ENCODE measurements around the gene SLC15A4. TPM values are rescaled to one million over a fixed set of nuclear protein-coding genes. Genes with fewer than 3 reads are reported as not detected.

SLC15A4 gene
- total RNA-seq, 1 experiment from 2014 or later, result 29.1 TPM

DNA sequence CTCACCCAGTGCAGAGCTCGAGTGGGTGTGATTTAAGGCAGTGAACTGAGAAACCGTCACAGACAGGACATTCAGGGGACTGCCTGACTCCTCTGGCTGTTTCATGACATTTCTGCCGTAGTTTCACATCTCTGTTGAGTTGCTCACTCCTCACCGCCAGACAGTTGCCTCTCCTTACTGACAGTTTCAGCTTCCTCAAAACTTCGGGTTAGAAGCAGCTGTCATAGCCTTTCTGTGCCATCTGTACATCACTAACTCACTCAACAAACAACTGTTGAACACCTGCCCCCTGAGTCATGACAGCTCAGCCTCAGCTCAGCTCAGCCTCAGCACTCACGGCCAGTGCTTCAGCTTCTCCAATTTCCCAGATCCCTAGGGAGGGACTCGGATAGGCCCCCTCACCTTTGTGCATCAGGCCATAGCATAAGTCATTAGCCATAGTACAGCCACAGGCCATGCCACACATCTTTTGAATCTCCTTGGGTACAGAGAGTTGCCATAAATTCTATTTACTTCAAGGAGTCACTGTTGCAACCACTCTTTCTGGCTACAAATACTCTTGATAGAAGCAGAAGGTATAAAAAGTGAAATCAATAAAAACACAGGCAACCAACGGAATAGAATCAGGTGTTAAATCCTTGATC is 6.2 kb upstream of the SLC15A4 start:
- Histone ChIP-seq H3K4me3 (ENCODE audit: low read depth in 2 of 2, low read length in 2 of 2) (no peak overlapping the region), H3K36me3 (ENCODE audit: control insufficient read depth, insufficient read depth, low read length) (no peaks in the 10 kb centered on the region), H3K27me3 (ENCODE audit: control insufficient read depth, insufficient read depth, low read length) (no peaks in the 10 kb centered on the region), H3K27ac (ENCODE audit: low read length) (no peak overlapping the region), H3K4me1 (ENCODE audit: control insufficient read depth, insufficient read depth, low read length) (no peaks in the 10 kb centered on the region), H3K9me3 (ENCODE audit: control insufficient read depth, insufficient read depth, low read depth, low read length) (no peaks in the 10 kb centered on the region; the same call in 1 of the 2 replicates)
- no peak for ATAC-seq
- intact Hi-C loops (cut with micrococcal nuclease; ENCODE audit: unreplicated experiment) (no loop called here), in situ Hi-C loops (cut with HindIII; ENCODE audit: low pct_unique_long_range_greater_than_20kb, low sequenced_read_pairs) (no loop called here)
- no TSS peak for BruUV-seq (replicated peaks)
- DNase-seq (ENCODE audit: low read depth, low spot score), result no peak
- TF ChIP-seq, protein P1, sequence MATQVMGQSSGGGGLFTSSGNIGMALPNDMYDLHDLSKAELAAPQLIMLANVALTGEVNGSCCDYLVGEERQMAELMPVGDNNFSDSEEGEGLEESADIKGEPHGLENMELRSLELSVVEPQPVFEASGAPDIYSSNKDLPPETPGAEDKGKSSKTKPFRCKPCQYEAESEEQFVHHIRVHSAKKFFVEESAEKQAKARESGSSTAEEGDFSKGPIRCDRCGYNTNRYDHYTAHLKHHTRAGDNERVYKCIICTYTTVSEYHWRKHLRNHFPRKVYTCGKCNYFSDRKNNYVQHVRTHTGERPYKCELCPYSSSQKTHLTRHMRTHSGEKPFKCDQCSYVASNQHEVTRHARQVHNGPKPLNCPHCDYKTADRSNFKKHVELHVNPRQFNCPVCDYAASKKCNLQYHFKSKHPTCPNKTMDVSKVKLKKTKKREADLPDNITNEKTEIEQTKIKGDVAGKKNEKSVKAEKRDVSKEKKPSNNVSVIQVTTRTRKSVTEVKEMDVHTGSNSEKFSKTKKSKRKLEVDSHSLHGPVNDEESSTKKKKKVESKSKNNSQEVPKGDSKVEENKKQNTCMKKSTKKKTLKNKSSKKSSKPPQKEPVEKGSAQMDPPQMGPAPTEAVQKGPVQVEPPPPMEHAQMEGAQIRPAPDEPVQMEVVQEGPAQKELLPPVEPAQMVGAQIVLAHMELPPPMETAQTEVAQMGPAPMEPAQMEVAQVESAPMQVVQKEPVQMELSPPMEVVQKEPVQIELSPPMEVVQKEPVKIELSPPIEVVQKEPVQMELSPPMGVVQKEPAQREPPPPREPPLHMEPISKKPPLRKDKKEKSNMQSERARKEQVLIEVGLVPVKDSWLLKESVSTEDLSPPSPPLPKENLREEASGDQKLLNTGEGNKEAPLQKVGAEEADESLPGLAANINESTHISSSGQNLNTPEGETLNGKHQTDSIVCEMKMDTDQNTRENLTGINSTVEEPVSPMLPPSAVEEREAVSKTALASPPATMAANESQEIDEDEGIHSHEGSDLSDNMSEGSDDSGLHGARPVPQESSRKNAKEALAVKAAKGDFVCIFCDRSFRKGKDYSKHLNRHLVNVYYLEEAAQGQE (IDR thresholded peaks at IDR 0.05; ENCODE audit: insufficient read depth in 1 of 2, low read depth in 2 of 2, low read length in 1 of 2), result no peak
- TF ChIP-seq TCF7L2 (IDR thresholded peaks at IDR 0.05; ENCODE audit: low read depth, low read length) (no peak), POLR2AphosphoS5 (IDR thresholded peaks at IDR 0.05; ENCODE audit: low read depth, low read length) (no peak), SIN3A (IDR thresholded peaks at IDR 0.05; ENCODE audit: borderline replicate concordance, insufficient read depth, low read depth, low read length) (no peak)
- TF ChIP-seq, protein P2, sequence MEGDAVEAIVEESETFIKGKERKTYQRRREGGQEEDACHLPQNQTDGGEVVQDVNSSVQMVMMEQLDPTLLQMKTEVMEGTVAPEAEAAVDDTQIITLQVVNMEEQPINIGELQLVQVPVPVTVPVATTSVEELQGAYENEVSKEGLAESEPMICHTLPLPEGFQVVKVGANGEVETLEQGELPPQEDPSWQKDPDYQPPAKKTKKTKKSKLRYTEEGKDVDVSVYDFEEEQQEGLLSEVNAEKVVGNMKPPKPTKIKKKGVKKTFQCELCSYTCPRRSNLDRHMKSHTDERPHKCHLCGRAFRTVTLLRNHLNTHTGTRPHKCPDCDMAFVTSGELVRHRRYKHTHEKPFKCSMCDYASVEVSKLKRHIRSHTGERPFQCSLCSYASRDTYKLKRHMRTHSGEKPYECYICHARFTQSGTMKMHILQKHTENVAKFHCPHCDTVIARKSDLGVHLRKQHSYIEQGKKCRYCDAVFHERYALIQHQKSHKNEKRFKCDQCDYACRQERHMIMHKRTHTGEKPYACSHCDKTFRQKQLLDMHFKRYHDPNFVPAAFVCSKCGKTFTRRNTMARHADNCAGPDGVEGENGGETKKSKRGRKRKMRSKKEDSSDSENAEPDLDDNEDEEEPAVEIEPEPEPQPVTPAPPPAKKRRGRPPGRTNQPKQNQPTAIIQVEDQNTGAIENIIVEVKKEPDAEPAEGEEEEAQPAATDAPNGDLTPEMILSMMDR (IDR thresholded peaks at IDR 0.05), result no peak
- ChIA-PET CTCF (no interaction called here), POLR2A (no interaction called here)

DNA sequence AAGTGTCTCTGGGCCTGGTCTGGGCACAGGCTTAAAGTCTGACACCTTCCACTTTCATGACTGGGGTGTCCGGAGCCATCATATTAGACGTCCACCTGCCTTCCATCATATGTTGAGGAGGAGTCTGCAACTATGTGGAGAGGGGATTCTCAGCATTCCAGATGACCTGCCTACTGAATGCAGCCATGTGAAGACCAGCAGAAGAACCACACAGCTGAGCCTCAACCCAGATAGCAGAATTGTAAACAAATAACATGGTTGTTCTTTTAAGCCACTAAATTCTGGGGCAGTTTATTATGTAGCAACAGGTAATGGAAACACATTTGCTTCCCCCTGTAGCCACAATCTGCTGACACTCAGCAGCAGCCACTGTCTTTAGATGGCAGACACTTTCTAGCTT is 4.0 kb upstream of the SLC15A4 start:
- BruUV-seq (replicated peaks), result no TSS peak
- intact Hi-C loops (cut with micrococcal nuclease; ENCODE audit: unreplicated experiment), result no loop called here
- Histone ChIP-seq H3K4me1 (ENCODE audit: control insufficient read depth, insufficient read depth, low read length) (peaks cover 5% of the 10 kb centered on the region), H3K9me3 (ENCODE audit: control insufficient read depth, insufficient read depth, low read depth, low read length) (no peaks in the 10 kb centered on the region; the same call in 1 of the 2 replicates), H3K36me3 (ENCODE audit: control insufficient read depth, insufficient read depth, low read length) (peaks cover 6% of the 10 kb centered on the region; the same call in 1 of the 2 replicates), H3K27me3 (ENCODE audit: control insufficient read depth, insufficient read depth, low read length) (no peaks in the 10 kb centered on the region), H3K4me3 (ENCODE audit: low read depth in 2 of 2, low read length in 2 of 2) (no peak overlapping the region), H3K27ac (ENCODE audit: low read length) (no peak overlapping the region)
- no peak for DNase-seq (ENCODE audit: low read depth, low spot score)
- TF ChIP-seq POLR2AphosphoS5 (IDR thresholded peaks at IDR 0.05; ENCODE audit: low read depth, low read length), result no peak
- ATAC-seq, result no peak
- ChIA-PET CTCF (no interaction called here), POLR2A (interaction anchor here (0.6 kb wide), 1 partner anchor 1985 kb away, joined by 4 read pairs; no protein-coding TSS in a partner anchor)
- in situ Hi-C loops (cut with HindIII; ENCODE audit: low pct_unique_long_range_greater_than_20kb, low sequenced_read_pairs), result no loop called here

DNA sequence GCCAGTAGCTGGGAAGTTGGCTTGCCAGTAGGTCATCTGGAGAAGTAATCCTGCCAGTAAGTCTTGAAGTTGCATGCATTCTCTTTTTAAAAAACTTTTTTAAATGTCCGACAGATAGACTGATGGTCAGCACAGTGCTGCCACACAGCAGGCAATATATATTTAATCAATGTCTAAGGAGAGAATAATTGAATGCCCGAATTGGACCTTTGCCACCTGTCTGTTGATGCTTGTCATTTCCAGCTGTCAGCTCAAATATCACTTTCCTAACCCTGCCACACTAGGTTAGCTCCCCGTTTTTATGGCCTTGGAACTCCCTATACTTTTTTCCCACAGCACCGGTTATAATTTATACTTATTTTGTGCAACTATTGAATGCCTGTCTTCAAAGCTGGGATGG is 2.1 kb upstream of the SLC15A4 start:
- no peaks in the 10 kb centered on the region; the same call in 1 of the 2 replicates for H3K9me3 ChIP-seq (ENCODE audit: control insufficient read depth, insufficient read depth, low read depth, low read length)
- H3K36me3 ChIP-seq (ENCODE audit: control insufficient read depth, insufficient read depth, low read length), result peaks cover 6% of the 10 kb centered on the region; the same call in 1 of the 2 replicates
- ATAC-seq (no peak), DNase-seq (ENCODE audit: low read depth, low spot score) (no peak)
- intact Hi-C loops (cut with micrococcal nuclease; ENCODE audit: unreplicated experiment), result no loop called here
- peaks cover 13% of the 10 kb centered on the region for H3K4me1 ChIP-seq (ENCODE audit: control insufficient read depth, insufficient read depth, low read length)
- no peak overlapping the region for H3K4me3 ChIP-seq (ENCODE audit: low read depth in 2 of 2, low read length in 2 of 2)
- BruUV-seq (replicated peaks), result no TSS peak
- no peaks in the 10 kb centered on the region for H3K27me3 ChIP-seq (ENCODE audit: control insufficient read depth, insufficient read depth, low read length)
- no peak for TF ChIP-seq SIN3A (IDR thresholded peaks at IDR 0.05; ENCODE audit: borderline replicate concordance, insufficient read depth, low read depth, low read length)
- no peak for TF ChIP-seq TCF7L2 (IDR thresholded peaks at IDR 0.05; ENCODE audit: low read depth, low read length)
- TF ChIP-seq, protein P2 (IDR thresholded peaks at IDR 0.05), result no peak
- TF ChIP-seq, protein P1 (IDR thresholded peaks at IDR 0.05; ENCODE audit: insufficient read depth in 1 of 2, low read depth in 2 of 2, low read length in 1 of 2), result no peak
- TF ChIP-seq POLR2AphosphoS5 (IDR thresholded peaks at IDR 0.05; ENCODE audit: low read depth, low read length), result no peak
- CTCF ChIA-PET, result no interaction called here
- POLR2A ChIA-PET, result no interaction called here
- no peak overlapping the region for H3K27ac ChIP-seq (ENCODE audit: low read length)
- in situ Hi-C loops (cut with HindIII; ENCODE audit: low pct_unique_long_range_greater_than_20kb, low sequenced_read_pairs), result no loop called here

Data from Panc1 (cell line).